Loucy (cell line): ENCODE measurements around the gene PLCXD1.
"Not testable (repeated sequence)": the region's sequence is repeated elsewhere in the genome, so short reads cannot be mapped to it uniquely, and the experiment has no call there.

Source experiments
- H2AFZ ChIP-seq: fragments of 200-600 bp; sonication (generic); 2 replicates; pipeline ENCODE4 v1.6.0; 2016; ENCODE audit warnings: antibody characterized with exemption, mild to moderate bottlenecking, low read length, moderate library complexity
- H3F3A ChIP-seq: fragments of 200-600 bp; 2 replicates; pipeline ENCODE4 v1.6.0; 2016; ENCODE audit warnings: antibody characterized with exemption, low read depth, mild to moderate bottlenecking
- H3K27me3 ChIP-seq: fragments of 200-600 bp; sonication (generic); 2 replicates; pipeline ENCODE4 v1.6.1; 2014; ENCODE audit warnings: low read length, mild to moderate bottlenecking; ENCODE audit not compliant: insufficient read depth, poor library complexity, severe bottlenecking
- H3K36me3 ChIP-seq: fragments of 200-600 bp; sonication (generic); 2 replicates; pipeline ENCODE4 v1.6.1; 2016; ENCODE audit warnings: low read length; ENCODE audit not compliant: insufficient read depth
- H3K4me1 ChIP-seq: fragments of 200-600 bp; sonication (generic); 2 replicates; pipeline ENCODE4 v1.5.1; 2014; ENCODE audit warnings: low read length, mild to moderate bottlenecking; ENCODE audit not compliant: insufficient read depth, poor library complexity, severe bottlenecking
- H3K4me2 ChIP-seq: fragments of 200-600 bp; sonication (generic); 2 replicates; pipeline ENCODE4 v1.6.0; 2014; ENCODE audit warnings: antibody characterized with exemption, low read length, low read depth, mild to moderate bottlenecking; ENCODE audit not compliant: poor library complexity, severe bottlenecking
- H3K4me3 ChIP-seq: fragments of 200-600 bp; sonication (generic); 2 replicates; pipeline ENCODE4 v1.5.1; 2014; ENCODE audit warnings: low read length, mild to moderate bottlenecking, mixed read lengths; ENCODE audit not compliant: poor library complexity, severe bottlenecking
- H3K79me2 ChIP-seq: fragments of 200-600 bp; sonication (generic); 2 replicates; pipeline ENCODE4 v1.6.1; 2014; ENCODE audit warnings: low read length; ENCODE audit not compliant: insufficient read depth
- H3K9ac ChIP-seq: fragments of 200-600 bp; sonication (generic); 2 replicates; pipeline ENCODE4 v1.6.0; 2014; ENCODE audit warnings: mild to moderate bottlenecking, low read depth, low read length, moderate library complexity; ENCODE audit not compliant: poor library complexity, severe bottlenecking
- H3K9me2 ChIP-seq: fragments of 200-600 bp; sonication (generic); replicated peaks from 2 replicates; pipeline ENCODE4 v1.6.1; 2016; ENCODE audit warnings: low read depth, low read length, mixed read lengths
- H3K9me3 ChIP-seq: fragments of 200-600 bp; sonication (generic); 2 replicates; pipeline ENCODE4 v1.6.1; 2014; ENCODE audit warnings: mild to moderate bottlenecking, antibody characterized with exemption, low read length, low read depth; ENCODE audit not compliant: insufficient read depth
- H4K20me1 ChIP-seq: fragments of 200-600 bp; sonication (generic); 2 replicates; pipeline ENCODE4 v1.6.0; 2014; ENCODE audit warnings: antibody characterized with exemption, low read length, mild to moderate bottlenecking; ENCODE audit not compliant: insufficient read depth, poor library complexity, severe bottlenecking
- EZH2phosphoT487 ChIP-seq: fragments of 200-600 bp; IDR thresholded peaks from 2 replicates; pipeline ENCODE4 v1.6.1; 2018; ENCODE audit warnings: antibody characterized with exemption, mild to moderate bottlenecking, moderate library complexity, borderline replicate concordance
- TF ChIP-seq, protein P1 (sequence below): fragments of 200-600 bp; sonication (generic); conservative IDR thresholded peaks from 2 replicates; pipeline ENCODE4 v1.5.1; 2014; ENCODE audit warnings: mild to moderate bottlenecking, antibody characterized with exemption, low read length

The PLCXD1 gene

DNA sequence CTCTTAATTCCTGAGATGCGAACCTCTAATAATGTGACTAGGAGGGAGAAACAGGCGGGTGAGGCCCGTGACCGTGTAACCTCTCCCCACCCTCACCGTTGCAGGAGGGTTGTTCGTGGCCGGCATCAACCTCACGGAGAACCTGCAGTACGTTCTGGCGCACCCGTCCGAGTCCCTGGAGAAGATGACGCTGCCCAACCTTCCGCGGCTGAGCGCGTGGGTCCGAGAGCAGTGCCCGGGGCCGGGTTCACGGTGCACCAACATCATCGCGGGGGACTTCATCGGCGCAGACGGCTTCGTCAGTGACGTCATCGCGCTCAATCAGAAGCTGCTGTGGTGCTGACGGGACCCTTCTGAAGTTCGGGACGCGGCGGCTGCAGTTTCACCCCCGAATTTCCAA, 17.8 kb downstream of the PLCXD1 start:
- no peaks in the 10 kb centered on the region for H3K4me1 ChIP-seq
- no peaks in the 10 kb centered on the region for H3K79me2 ChIP-seq
- H3K4me2 ChIP-seq, result no peak overlapping the region
- no peak overlapping the region for H3K9ac ChIP-seq
- no peaks in the 10 kb centered on the region for H3K9me3 ChIP-seq
- no peak overlapping the region for H2AFZ ChIP-seq
- no peaks in the 10 kb centered on the region for H3K9me2 ChIP-seq
- H3F3A ChIP-seq, result no peaks in the 10 kb centered on the region
- H4K20me1 ChIP-seq, result no peaks in the 10 kb centered on the region
- no peak for TF ChIP-seq EZH2phosphoT487
- TF ChIP-seq, protein P1, sequence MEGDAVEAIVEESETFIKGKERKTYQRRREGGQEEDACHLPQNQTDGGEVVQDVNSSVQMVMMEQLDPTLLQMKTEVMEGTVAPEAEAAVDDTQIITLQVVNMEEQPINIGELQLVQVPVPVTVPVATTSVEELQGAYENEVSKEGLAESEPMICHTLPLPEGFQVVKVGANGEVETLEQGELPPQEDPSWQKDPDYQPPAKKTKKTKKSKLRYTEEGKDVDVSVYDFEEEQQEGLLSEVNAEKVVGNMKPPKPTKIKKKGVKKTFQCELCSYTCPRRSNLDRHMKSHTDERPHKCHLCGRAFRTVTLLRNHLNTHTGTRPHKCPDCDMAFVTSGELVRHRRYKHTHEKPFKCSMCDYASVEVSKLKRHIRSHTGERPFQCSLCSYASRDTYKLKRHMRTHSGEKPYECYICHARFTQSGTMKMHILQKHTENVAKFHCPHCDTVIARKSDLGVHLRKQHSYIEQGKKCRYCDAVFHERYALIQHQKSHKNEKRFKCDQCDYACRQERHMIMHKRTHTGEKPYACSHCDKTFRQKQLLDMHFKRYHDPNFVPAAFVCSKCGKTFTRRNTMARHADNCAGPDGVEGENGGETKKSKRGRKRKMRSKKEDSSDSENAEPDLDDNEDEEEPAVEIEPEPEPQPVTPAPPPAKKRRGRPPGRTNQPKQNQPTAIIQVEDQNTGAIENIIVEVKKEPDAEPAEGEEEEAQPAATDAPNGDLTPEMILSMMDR, result no peak
- H3K4me3 ChIP-seq, result no peak overlapping the region
- no peaks in the 10 kb centered on the region; the same call in 1 of the 2 replicates for H3K36me3 ChIP-seq
- no peaks in the 10 kb centered on the region for H3K27me3 ChIP-seq

- Histone ChIP-seq H3K9me3 (no peaks in the 10 kb centered on the region), H3K4me3 (no peak overlapping the region), H3K9me2 (no peaks in the 10 kb centered on the region), H3K9ac (no peak overlapping the region), H4K20me1 (no peaks in the 10 kb centered on the region), H3K27me3 (no peaks in the 10 kb centered on the region), H3K79me2 (no peaks in the 10 kb centered on the region), H3K4me2 (no peak overlapping the region), H3K36me3 (no peaks in the 10 kb centered on the region; the same call in 1 of the 2 replicates), H3F3A (no peaks in the 10 kb centered on the region), H2AFZ (no peak overlapping the region), H3K4me1 (no peaks in the 10 kb centered on the region)
- TF ChIP-seq, protein P1, result no peak
- no peak for TF ChIP-seq EZH2phosphoT487
Measured at GRCh38 chrX:300334-300733, 19.2 kb downstream of the PLCXD1 start.

GRCh38 chrX:302975-303374, 21.8 kb downstream of the PLCXD1 start:
- no peak overlapping the region for H2AFZ ChIP-seq
- H3K79me2 ChIP-seq, result no peaks in the 10 kb centered on the region
- no peaks in the 10 kb centered on the region for H3F3A ChIP-seq
- no peaks in the 10 kb centered on the region for H3K9me2 ChIP-seq
- H3K4me3 ChIP-seq, result no peak overlapping the region
- no peak for TF ChIP-seq EZH2phosphoT487
- TF ChIP-seq, protein P1, result no peak
- H3K27me3 ChIP-seq, result no peaks in the 10 kb centered on the region
- no peaks in the 10 kb centered on the region for H3K9me3 ChIP-seq
- H4K20me1 ChIP-seq, result no peaks in the 10 kb centered on the region
- no peaks in the 10 kb centered on the region; the same call in 1 of the 2 replicates for H3K36me3 ChIP-seq
- no peak overlapping the region for H3K4me2 ChIP-seq
- H3K9ac ChIP-seq, result no peak overlapping the region
- H3K4me1 ChIP-seq, result no peaks in the 10 kb centered on the region

DNA sequence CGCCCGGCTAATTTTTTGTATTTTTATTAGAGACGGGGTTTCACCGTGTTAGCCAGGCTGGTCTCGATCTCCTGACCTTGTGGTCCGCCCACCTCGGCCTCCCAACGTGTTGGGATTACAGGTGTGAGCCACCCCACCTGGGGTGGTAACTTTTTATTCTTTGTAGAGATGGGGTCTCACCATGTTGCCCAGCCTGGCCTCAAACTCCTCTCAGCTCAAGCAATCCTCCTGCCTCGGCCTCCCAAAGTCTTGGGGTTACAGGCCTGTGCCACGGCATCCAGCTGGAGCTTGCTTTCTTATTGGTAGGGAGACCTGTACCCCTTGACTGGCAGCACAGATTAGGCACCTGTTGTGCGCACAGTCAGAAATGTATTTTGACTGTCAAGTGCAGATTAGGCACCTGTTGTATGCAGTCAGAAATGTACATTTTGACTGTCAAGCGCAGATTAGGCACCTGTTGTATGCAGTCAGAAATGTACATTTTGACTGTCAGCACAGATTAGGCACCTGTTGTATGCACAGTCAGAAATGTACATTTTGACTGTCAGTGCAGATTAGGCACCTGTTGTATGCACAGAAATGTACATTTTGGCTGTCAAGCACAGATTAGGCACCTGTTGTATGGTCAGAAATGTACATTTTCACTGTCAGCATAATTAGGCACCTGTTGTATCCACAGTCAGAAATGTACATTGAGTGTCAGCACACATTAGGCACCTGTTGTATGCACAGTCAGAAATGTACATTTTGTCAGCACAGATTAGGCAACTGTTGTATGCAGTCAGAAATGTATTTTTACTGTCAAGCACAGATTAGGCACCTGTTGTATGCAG, 24.8 kb downstream of the PLCXD1 start:
- not testable (repeated sequence) for H3F3A ChIP-seq, H3K4me2 ChIP-seq, H3K27me3 ChIP-seq, H3K36me3 ChIP-seq, H3K79me2 ChIP-seq, H4K20me1 ChIP-seq, H2AFZ ChIP-seq, H3K9me2 ChIP-seq, H3K9ac ChIP-seq, H3K9me3 ChIP-seq, H3K4me3 ChIP-seq, H3K4me1 ChIP-seq

GRCh38 chrX:306614-307251, 25.6 kb downstream of the PLCXD1 start:
- not testable (repeated sequence) for H3K4me3 ChIP-seq, H3K4me2 ChIP-seq, H3K9me3 ChIP-seq, H3K27me3 ChIP-seq, H3K79me2 ChIP-seq, H3F3A ChIP-seq, H3K36me3 ChIP-seq, H3K9ac ChIP-seq, H4K20me1 ChIP-seq, H3K4me1 ChIP-seq, H2AFZ ChIP-seq, H3K9me2 ChIP-seq
